PC-3 (cell line): ENCODE measurements around the gene GPC5.

Experiments used
- EZH2 ChIP-seq: fragments of 300-600 bp; sonication (generic); IDR thresholded peaks from one replicate; pipeline ENCODE4 v1.6.1; 2017; ENCODE audit warnings: antibody characterized with exemption, mild to moderate bottlenecking, low read length; ENCODE audit not compliant: unreplicated experiment
- TF ChIP-seq, protein P1 (sequence below): fragments of 300-600 bp; sonication (generic); conservative IDR thresholded peaks from 2 replicates; pipeline ENCODE4 v1.5.1; 2017; ENCODE audit warnings: antibody characterized with exemption, low read depth, mild to moderate bottlenecking, low read length

DNA sequence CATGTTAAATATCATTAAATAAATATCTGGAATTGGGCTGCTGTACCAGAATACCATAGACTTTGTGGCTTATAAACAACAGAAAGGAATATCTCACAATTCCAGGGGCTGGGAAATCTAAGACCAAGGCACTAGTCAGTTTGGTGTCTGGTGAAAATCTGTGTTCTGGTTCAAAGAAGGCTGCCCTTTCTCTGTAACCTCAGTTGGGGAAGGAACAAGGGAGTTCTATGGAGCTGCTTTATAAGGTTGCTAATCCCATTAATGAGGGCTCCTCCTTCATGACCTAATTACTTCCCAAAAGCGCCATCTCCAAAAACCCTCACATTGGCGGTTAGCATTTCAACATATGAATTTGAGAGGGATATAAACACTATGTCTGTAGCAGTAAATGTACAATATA, 480.9 kb downstream of the GPC5 start:
- TF ChIP-seq, protein P1, sequence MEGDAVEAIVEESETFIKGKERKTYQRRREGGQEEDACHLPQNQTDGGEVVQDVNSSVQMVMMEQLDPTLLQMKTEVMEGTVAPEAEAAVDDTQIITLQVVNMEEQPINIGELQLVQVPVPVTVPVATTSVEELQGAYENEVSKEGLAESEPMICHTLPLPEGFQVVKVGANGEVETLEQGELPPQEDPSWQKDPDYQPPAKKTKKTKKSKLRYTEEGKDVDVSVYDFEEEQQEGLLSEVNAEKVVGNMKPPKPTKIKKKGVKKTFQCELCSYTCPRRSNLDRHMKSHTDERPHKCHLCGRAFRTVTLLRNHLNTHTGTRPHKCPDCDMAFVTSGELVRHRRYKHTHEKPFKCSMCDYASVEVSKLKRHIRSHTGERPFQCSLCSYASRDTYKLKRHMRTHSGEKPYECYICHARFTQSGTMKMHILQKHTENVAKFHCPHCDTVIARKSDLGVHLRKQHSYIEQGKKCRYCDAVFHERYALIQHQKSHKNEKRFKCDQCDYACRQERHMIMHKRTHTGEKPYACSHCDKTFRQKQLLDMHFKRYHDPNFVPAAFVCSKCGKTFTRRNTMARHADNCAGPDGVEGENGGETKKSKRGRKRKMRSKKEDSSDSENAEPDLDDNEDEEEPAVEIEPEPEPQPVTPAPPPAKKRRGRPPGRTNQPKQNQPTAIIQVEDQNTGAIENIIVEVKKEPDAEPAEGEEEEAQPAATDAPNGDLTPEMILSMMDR, result no peak
- no peak for TF ChIP-seq EZH2
